ENCODE results near the gene MARK4. TPM values are rescaled to one million over a fixed set of nuclear protein-coding genes. Genes with fewer than 3 reads are reported as not detected.
"Not testable (repeated sequence)": the region's sequence is repeated elsewhere in the genome, so short reads cannot be mapped to it uniquely, and the experiment has no call there.

The MARK4 gene
- total RNA-seq, 2 experiments from 2014 or later, result 24.8 to 26.1 TPM

- no peaks in the 10 kb centered on the region for H3K36me3 Mint-ChIP-seq
- DNase-seq, result no peak
- no peak for ATAC-seq (ENCODE audit: low read depth)
- no peak overlapping the region for H3K4me3 Mint-ChIP-seq
- H3K4me1 Mint-ChIP-seq, result peaks cover 3% of the 10 kb centered on the region
- POLR2A ChIA-PET, result no interaction called here
- H3K27me3 Mint-ChIP-seq, result peaks cover 9% of the 10 kb centered on the region
- no peak overlapping the region for H3K27ac Mint-ChIP-seq
- H3K9me3 Mint-ChIP-seq, result no peaks in the 10 kb centered on the region
Measured at GRCh38 chr19:45331411-45331810, 80.3 kb downstream of the MARK4 start.

- Mint-ChIP-seq H3K27ac (no peak overlapping the region), H3K9me3 (no peaks in the 10 kb centered on the region), H3K27me3 (no peaks in the 10 kb centered on the region), H3K36me3 (no peaks in the 10 kb centered on the region), H3K4me1 (peaks cover 3% of the 10 kb centered on the region), H3K4me3 (no peak overlapping the region)
- POLR2A ChIA-PET, result interaction anchor here (0.7 kb wide), 1 partner anchor 152 kb away, joined by 3 read pairs; no protein-coding TSS in a partner anchor
- DNase-seq (no peak), ATAC-seq (ENCODE audit: low read depth) (no peak)
Measured at GRCh38 chr19:45333609-45334303, 82.7 kb downstream of the MARK4 start.

- H3K36me3 Mint-ChIP-seq; H3K4me1 Mint-ChIP-seq; H3K4me3 Mint-ChIP-seq; H3K27ac Mint-ChIP-seq; H3K27me3 Mint-ChIP-seq; DNase-seq; H3K9me3 Mint-ChIP-seq; POLR2A ChIA-PET; ATAC-seq (ENCODE audit: low read depth): not testable (repeated sequence)
Measured at GRCh38 chr19:45334881-45335280, 83.8 kb downstream of the MARK4 start.

GRCh38 chr19:45336696-45337251 lies 85.7 kb downstream of the MARK4 start:
- POLR2A ChIA-PET, result no interaction called here
- ATAC-seq (ENCODE audit: low read depth) (no peak), DNase-seq (no peak)
- Mint-ChIP-seq H3K4me3 (no peak overlapping the region), H3K36me3 (no peaks in the 10 kb centered on the region), H3K4me1 (peaks cover 6% of the 10 kb centered on the region), H3K27me3 (peaks cover 7% of the 10 kb centered on the region), H3K27ac (no peak overlapping the region), H3K9me3 (no peaks in the 10 kb centered on the region)

GRCh38 chr19:45339629-45340028 lies 88.6 kb downstream of the MARK4 start:
- H3K36me3 Mint-ChIP-seq, result no peaks in the 10 kb centered on the region
- no peak for DNase-seq
- no peak for ATAC-seq (ENCODE audit: low read depth)
- POLR2A ChIA-PET, result interaction anchor here (0.6 kb wide), 1 partner anchor 402 kb away, joined by 5 read pairs; no protein-coding TSS in a partner anchor
- H3K4me1 Mint-ChIP-seq, result peaks cover 5% of the 10 kb centered on the region
- H3K27me3 Mint-ChIP-seq, result peaks cover 9% of the 10 kb centered on the region
- H3K9me3 Mint-ChIP-seq, result no peaks in the 10 kb centered on the region
- no peak overlapping the region for H3K4me3 Mint-ChIP-seq
- H3K27ac Mint-ChIP-seq, result no peak overlapping the region

- DNase-seq (peak; percentile 75), ATAC-seq (ENCODE audit: low read depth) (peak; percentile 44)
- Mint-ChIP-seq H3K4me1 (peaks cover 5% of the 10 kb centered on the region), H3K9me3 (no peaks in the 10 kb centered on the region), H3K36me3 (no peaks in the 10 kb centered on the region), H3K27me3 (peaks cover 12% of the 10 kb centered on the region), H3K4me3 (peak within 1 kb of the TSS; percentile 70), H3K27ac (no peak within 1 kb of the TSS)
- POLR2A ChIA-PET, result no interaction called here
Measured at GRCh38 chr19:45340232-45340898, 89.3 kb downstream of the MARK4 start, which contains the start of gene KLC3. Gene KLC3 (plus strand): TSS chr19:45340750. CDS start chr19:45345542, 4,792 bp downstream.

GRCh38 chr19:45340899-45341453 lies 89.9 kb downstream of the MARK4 start:
- ATAC-seq (ENCODE audit: low read depth), result no peak

GRCh38 chr19:45342911-45343310 lies 91.8 kb downstream of the MARK4 start:
- H3K4me1 Mint-ChIP-seq, result peaks cover 5% of the 10 kb centered on the region
- POLR2A ChIA-PET, result no interaction called here
- no peak overlapping the region for H3K27ac Mint-ChIP-seq
- peaks cover 18% of the 10 kb centered on the region for H3K27me3 Mint-ChIP-seq
- DNase-seq (no peak), ATAC-seq (ENCODE audit: low read depth) (no peak)
- no peaks in the 10 kb centered on the region for H3K36me3 Mint-ChIP-seq
- H3K9me3 Mint-ChIP-seq, result no peaks in the 10 kb centered on the region
- H3K4me3 Mint-ChIP-seq, result no peak overlapping the region

More at GRCh38 chr19:45340899-45341453, 89.9 kb downstream of the MARK4 start:
- Mint-ChIP-seq H3K9me3 (no peaks in the 10 kb centered on the region), H3K4me1 (peaks cover 5% of the 10 kb centered on the region), H3K27me3 (peaks cover 14% of the 10 kb centered on the region), H3K36me3 (no peaks in the 10 kb centered on the region), H3K4me3 (no peak overlapping the region), H3K27ac (no peak overlapping the region)
- POLR2A ChIA-PET, result no interaction called here
- no peak for DNase-seq

GRCh38 chr19:45344621-45345505 lies 93.8 kb downstream of the MARK4 start:
- Mint-ChIP-seq H3K36me3 (peaks cover 2% of the 10 kb centered on the region), H3K4me3 (no peak overlapping the region), H3K27ac (no peak overlapping the region), H3K9me3 (no peaks in the 10 kb centered on the region), H3K27me3 (peaks cover 16% of the 10 kb centered on the region), H3K4me1 (peaks cover 3% of the 10 kb centered on the region)
- ATAC-seq (ENCODE audit: low read depth) (no peak), DNase-seq (no peak)
- POLR2A ChIA-PET, result no interaction called here

- Mint-ChIP-seq H3K4me1 (no peaks in the 10 kb centered on the region), H3K27ac (no peak overlapping the region), H3K4me3 (no peak overlapping the region), H3K36me3 (peaks cover 2% of the 10 kb centered on the region), H3K27me3 (peaks cover 12% of the 10 kb centered on the region), H3K9me3 (no peaks in the 10 kb centered on the region)
- POLR2A ChIA-PET, result no interaction called here
- ATAC-seq (ENCODE audit: low read depth) (no peak), DNase-seq (no peak)
Measured at GRCh38 chr19:45345506-45345860, 94.4 kb downstream of the MARK4 start.

GRCh38 chr19:45346449-45346848 lies 95.4 kb downstream of the MARK4 start:
- H3K4me1 Mint-ChIP-seq, result no peaks in the 10 kb centered on the region
- no peak overlapping the region for H3K4me3 Mint-ChIP-seq
- ATAC-seq (ENCODE audit: low read depth) (no peak), DNase-seq (no peak)
- H3K36me3 Mint-ChIP-seq, result peaks cover 2% of the 10 kb centered on the region
- H3K27ac Mint-ChIP-seq, result no peak overlapping the region
- peaks cover 12% of the 10 kb centered on the region for H3K27me3 Mint-ChIP-seq
- H3K9me3 Mint-ChIP-seq, result no peaks in the 10 kb centered on the region
- POLR2A ChIA-PET, result no interaction called here

GRCh38 chr19:45347570-45348366 lies 96.7 kb downstream of the MARK4 start:
- Mint-ChIP-seq H3K27me3 (peaks cover 12% of the 10 kb centered on the region), H3K36me3 (peaks cover 2% of the 10 kb centered on the region), H3K4me3 (no peak overlapping the region), H3K9me3 (no peaks in the 10 kb centered on the region), H3K4me1 (no peaks in the 10 kb centered on the region), H3K27ac (no peak overlapping the region)
- no peak for DNase-seq
- ATAC-seq (ENCODE audit: low read depth), result no peak
- POLR2A ChIA-PET, result interaction anchor here (0.7 kb wide), 1 partner anchor 41 kb away, joined by 5 read pairs; no protein-coding TSS in a partner anchor
